22Rv1 (cell line): ENCODE results near the gene AKR1C4.

Source experiments
- H3K27ac ChIP-seq: fragments of 450-650 bp; 2 replicates; pipeline ENCODE4 v1.5.1; 2017
- CTCF ChIP-seq: fragments of 450-650 bp; IDR thresholded peaks from 2 replicates; pipeline ENCODE4 v1.5.1; 2017; ENCODE audit warnings: mild to moderate bottlenecking
- ZFX ChIP-seq: fragments of 450-650 bp; IDR thresholded peaks from 2 replicates; pipeline ENCODE4 v1.6.1; 2017; ENCODE audit warnings: antibody characterized with exemption, borderline replicate concordance

Gene AKR1C4

GRCh38 chr10:5184987-5185775 lies 11.5 kb upstream of the AKR1C4 start, which contains the start of gene AKR1C8:
TSS of gene AKR1C8 (minus strand) at chr10:5185150. CDS start at chr10:5185104, 46 bp downstream.
- peak within 1 kb of the TSS; percentile 12; the same call in 1 of the 2 replicates for H3K27ac ChIP-seq
- TF ChIP-seq CTCF (no peak), ZFX (no peak)

- H3K27ac ChIP-seq = no peak overlapping the region
- TF ChIP-seq CTCF = no peak
- no peak for TF ChIP-seq ZFX
Measured at GRCh38 chr10:5187867-5188266, 8.8 kb upstream of the AKR1C4 start.

GRCh38 chr10:5188358-5188757 lies 8.3 kb upstream of the AKR1C4 start:
- TF ChIP-seq CTCF (no peak), ZFX (no peak)
- H3K27ac ChIP-seq = no peak overlapping the region

- peak overlapping the region; percentile 96 for H3K27ac ChIP-seq
- TF ChIP-seq ZFX (no peak), CTCF (no peak)
Measured at GRCh38 chr10:5194431-5194830, 2.2 kb upstream of the AKR1C4 start.

GRCh38 chr10:5195727-5196374 lies 786 bp upstream of the AKR1C4 start:
- TF ChIP-seq ZFX = no peak
- peak; percentile 34 for TF ChIP-seq CTCF
- peak overlapping the region; percentile 96 for H3K27ac ChIP-seq

GRCh38 chr10:5198386-5198785 lies 1.7 kb downstream of the AKR1C4 start:
- TF ChIP-seq CTCF (no peak), ZFX (no peak)
- H3K27ac ChIP-seq = peak overlapping the region; percentile 96

- TF ChIP-seq CTCF = peak; percentile 29
- no peak for TF ChIP-seq ZFX
- H3K27ac ChIP-seq = no peak overlapping the region
Measured at GRCh38 chr10:5199398-5199797, 2.8 kb downstream of the AKR1C4 start.
